ENCODE measurements around the gene LPIN1. TPM values are rescaled to one million over a fixed set of nuclear protein-coding genes. Genes with fewer than 3 reads are reported as not detected.
"Not testable (repeated sequence)": the region's sequence is repeated elsewhere in the genome, so short reads cannot be mapped to it uniquely, and the experiment has no call there.

Gene LPIN1
- total RNA-seq, 1 donor, result 50.6 TPM

DNA sequence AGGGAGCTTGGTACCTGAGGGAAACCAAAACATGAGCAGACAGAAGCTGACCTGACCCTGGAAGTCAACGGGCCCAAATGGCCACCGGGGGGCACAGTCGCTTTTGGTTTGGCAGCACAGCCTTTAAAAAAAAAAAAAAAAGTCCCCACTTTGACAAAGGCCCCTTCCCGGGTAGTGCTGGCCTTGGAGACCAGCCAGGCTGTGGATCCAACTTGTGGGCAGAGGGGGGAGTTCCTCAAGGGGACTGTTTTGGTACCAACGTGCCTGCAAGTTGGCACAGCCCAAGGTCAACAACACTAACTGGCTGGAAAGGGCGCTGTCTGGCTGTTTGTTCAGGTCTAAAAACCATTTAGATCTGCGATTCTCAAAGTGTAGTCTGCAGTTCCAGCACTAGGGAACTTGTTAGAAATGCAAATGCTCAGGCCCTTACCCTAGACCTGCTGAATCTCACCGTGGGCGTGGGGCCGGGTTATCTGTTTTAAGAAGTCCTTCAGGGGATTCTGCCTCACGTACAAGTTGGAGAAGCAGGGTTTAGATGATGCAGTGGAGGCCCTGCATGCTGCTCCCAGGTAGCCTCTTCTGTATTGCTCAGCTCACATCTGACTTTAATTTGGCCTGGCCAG, 83.0 kb downstream of the LPIN1 start:
- peak in 2 of 3 donors; percentile 70 to 76 for DNase-seq (ENCODE audit: low read depth in 2 of 3, low spot score in 2 of 3)

DNA sequence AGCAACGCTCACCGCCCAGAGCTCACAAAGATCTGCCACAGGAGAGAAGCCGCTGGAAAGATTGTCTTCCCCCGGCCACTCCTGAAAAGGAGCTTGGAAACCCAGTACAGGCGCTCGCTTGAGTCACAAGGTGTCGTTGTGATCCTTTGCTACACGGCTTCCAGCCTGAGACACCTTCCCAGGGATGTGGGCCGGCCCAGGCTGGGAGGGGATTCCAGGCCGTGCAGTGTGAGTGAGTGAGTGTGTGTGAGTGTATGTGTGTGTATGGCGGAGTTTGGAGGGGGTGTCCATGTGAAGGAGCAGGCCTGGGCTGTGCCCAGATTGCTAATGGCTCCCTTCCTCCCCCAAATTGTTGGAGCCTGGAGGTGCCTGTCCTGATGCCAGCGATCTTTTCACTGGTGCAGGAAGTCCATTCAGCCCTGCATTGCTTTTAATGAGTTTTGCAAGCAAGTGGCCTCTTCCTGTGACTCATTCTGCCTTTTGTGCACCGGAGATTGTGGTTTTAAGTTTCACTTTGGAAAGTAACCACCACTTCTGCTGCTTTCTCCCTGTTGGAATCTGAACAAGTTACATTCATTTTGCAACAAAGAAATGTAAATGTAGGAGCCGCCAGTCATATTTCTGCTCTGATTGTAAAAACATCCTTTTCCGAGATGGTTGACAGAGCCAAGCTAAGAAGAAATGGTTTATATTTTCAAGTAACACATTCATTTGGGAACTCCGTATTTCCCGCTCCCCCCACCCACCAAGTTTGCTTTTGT, 83.7 kb downstream of the LPIN1 start:
- DNase-seq (ENCODE audit: low read depth in 2 of 3, low spot score in 2 of 3), result peak in 2 of 3 donors; percentile 88 to 94

DNA sequence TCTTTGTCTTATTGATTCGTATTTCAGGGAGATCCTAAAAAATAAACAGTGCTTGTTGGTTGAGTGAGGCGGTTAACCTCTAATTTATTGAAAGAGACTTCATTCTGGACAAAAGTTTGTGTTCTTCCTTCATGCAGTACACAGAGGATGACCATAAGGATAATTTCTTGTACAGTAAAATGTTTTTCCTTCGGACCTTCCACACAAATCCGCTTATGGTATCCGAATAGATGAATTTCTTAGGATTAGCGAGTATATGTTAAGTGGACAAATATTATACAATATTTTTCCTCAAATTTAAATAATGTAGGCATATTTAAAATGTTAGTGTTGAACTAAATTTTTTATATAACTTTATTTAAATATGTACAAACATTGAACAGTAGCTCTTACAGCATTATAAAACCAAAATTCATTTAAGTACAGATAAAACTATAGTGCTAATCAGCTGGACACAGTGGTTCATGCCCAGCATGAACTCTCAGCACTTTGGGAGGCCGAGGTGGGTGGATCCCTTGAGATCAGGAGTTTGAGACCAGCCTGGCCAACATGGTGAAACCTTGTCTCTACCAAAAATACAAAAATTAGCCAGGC, 84.4 kb downstream of the LPIN1 start:
- DNase-seq (ENCODE audit: low read depth in 2 of 3, low spot score in 2 of 3), result no peak

DNA sequence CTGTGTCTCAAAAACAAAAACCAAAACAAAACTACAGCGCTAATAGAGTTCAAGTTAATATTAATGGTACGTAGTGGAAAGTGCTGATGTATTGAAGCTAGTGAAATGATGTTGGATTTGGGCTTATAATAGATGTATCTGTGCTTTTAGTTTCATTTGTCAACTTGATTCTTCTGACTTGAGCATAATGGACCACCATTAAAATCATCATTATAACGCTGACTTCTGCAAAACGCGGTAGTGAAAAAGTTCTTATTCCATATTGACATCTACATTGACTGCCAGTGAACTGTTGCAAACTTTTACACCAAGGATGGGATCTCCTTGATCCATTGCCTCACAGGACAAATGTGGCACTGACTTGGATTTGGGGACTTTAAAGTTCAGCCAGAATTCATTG, 85.0 kb downstream of the LPIN1 start:
- DNase-seq (ENCODE audit: low read depth in 2 of 3, low spot score in 2 of 3), result no peak

DNA sequence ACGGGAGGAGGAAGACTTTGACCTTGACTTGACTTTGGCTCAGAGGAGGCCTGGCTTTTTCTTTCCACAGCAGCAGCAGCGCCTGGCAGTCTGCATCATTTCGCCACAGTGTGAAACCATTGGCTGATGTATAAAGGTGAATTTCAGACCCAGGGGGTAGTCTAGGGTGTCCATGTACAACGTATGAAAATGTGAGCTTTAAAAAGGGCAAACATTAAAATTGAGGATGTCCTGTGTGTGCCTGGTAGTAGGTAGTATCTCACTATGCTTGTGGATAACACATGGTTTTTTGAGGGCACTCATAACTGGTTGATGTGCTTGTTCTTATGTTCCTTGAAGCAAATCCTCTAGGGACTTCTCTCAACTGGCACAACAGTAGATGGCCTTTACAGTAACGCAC, 86.1 kb downstream of the LPIN1 start:
- no peak for DNase-seq (ENCODE audit: low read depth in 2 of 3, low spot score in 2 of 3)

DNA sequence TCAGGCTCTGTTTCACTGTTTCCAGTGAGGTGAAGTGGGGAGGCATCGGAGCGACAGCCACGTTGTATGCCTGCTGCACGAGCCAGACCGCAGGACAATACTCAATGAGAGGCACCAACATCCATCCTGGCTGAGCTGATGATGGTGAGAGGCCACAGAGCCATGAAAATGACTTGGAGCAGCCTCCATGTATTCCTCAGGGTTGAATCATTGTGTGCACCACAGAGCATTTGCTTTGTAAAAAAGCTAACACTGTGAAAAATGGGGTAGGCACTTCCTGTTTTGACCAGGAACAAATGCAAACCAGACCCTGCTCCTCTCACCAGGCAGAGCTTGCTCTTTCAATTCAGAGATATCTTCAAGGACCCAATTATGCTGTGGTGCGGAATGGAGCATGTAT, 87.2 kb downstream of the LPIN1 start:
- DNase-seq (ENCODE audit: low read depth in 2 of 3, low spot score in 2 of 3), result no peak

DNA sequence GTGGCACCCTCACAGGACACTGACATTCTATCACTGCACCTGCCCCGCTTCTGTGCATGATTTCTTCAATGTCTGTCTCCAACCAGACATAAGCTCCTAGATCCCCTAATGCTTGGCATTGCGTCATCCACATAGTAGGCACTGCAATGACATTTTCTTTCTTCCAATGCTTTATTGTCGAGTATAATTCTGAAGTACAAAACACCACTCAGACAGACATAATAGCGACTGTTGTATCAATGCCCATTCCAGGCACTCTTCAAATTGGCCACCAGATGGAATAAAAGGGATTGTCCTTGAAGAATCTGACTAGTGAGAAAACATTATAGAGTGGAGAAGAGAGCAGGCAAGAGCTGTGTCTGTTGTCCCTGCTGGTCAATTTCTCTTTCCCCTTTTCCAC, 89.0 kb downstream of the LPIN1 start:
- DNase-seq (ENCODE audit: low read depth in 2 of 3, low spot score in 2 of 3), result no peak

DNA sequence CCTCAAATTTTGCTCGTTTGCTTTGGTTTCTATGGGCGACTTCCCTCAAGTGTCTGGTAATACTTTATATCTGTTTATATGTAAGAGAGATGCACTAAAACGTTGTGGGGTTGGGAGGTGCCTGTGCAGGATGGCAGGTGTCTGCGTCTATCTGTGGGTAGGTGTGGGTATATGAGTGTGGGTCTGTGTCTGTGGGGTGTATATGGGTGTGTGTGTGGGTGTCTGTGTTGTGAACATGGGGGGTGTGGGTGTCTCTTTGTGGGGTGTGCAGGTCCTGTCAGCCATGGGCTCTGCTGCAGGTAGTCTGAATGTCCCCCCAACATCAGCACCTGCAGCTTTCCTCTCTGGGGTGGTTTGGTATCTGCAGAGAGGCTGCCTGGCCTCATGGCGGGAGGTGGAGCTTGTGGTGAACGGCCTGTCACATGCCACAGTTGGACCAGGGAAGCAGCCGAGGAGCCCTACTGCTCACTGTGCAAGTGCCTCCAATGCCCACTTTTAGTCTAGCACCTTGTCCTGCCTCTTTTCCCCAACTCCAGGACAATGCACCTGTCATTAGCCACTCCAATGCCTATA, 90.3 kb downstream of the LPIN1 start:
- DNase-seq (ENCODE audit: low read depth in 2 of 3, low spot score in 2 of 3), result no peak

DNA sequence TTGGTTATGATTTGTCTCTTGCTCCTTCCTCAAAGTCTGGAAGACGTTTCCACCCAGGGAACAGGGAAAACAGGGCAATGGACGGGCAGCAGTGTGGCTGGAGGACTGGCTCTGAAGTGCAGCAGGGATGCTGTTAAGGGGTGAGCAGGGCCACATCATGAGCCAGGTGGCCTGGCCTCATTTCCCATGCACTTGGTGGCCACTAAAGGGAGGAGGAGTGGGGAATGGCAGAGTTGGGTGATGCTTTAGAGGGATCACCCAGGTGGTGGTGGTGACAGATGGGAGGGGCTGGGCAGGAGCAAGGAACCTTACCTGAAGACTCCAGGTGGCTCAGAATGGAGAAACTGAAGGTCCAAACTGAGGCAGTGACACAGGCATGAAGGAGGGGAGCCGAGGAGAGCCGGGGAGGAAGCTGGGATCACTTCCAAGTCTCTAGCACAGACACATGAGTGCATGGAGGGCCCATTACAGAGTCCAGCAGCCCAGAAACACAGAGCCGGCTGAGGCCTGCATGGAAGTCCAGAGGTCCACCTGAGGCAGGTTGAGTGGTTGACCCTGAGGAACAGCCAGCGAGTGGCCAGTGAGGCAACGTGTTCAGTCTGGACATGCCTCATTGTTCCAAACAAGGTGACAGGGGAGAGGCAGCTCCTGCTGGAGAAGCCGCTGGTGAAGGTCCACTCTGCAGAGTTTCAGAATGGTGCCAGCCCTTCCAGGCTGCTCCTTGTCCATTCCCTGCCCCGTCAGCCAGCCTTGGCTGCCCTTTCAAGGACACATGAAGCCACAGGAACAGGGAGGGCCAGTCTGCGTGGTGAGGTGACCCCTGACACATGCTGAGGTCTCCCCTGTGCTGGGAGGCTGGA, 91.7 kb downstream of the LPIN1 start:
- no peak for DNase-seq (ENCODE audit: low read depth in 2 of 3, low spot score in 2 of 3)

DNA sequence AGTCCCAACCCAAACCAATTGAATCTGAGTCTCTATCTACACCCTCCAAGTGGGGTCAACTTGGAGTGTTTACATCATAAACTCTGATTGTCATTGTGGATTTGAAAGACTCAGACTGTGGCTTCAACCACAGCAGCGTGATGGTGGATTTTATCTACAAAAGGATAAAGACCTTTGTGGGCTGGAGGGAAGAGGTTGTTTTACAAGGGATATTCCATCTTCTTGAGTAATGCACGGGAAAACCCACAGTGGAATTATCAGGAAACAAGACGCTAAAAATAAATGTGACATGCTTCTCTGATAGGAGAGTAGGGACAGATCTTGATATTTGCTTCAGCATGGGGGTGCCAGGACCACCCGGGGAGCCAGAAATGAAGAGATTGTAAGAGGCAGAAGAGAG, 93.5 kb downstream of the LPIN1 start:
- no peak for DNase-seq (ENCODE audit: low read depth in 2 of 3, low spot score in 2 of 3)

DNA sequence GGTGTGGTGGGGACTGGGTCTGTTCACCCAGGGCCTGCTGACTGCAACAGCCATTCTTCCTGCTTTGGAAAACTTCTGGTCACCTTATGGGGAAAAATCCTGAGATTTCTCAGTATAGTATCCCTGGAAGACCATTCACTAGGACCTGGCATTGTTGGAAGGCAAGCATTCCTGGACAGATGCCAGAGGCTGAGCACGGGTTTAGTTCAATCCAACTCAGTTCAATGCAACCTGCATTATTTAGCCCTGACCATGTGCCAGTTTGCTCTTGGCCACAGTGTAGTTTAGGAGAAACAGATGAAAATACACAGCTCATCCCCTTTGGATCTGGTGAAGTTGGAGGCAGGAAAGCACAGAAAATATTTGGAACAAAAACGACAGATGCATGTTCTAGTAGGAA, 95.9 kb downstream of the LPIN1 start:
- no peak for DNase-seq (ENCODE audit: low read depth in 2 of 3, low spot score in 2 of 3)

DNA sequence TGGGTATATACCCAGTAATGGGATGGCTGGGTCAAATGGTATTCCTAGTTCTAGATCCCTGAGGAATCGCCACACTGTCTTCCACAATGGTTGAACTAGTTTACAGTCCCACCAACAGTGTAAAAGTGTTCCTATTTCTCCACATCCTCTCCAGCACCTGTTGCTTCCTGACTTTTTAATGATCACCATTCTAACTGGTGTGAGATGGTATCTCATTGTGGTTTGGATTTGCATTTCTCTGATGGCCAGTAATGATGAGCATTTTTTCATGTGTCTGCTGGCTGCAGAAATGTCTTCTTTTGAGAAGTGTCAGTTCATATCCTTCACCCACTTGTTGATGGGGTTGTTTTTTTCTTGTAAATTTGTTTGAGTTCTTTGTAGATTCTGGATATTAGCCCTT, 98.4 kb downstream of the LPIN1 start:
- not testable (repeated sequence) for DNase-seq (ENCODE audit: low read depth in 2 of 3, low spot score in 2 of 3)

DNA sequence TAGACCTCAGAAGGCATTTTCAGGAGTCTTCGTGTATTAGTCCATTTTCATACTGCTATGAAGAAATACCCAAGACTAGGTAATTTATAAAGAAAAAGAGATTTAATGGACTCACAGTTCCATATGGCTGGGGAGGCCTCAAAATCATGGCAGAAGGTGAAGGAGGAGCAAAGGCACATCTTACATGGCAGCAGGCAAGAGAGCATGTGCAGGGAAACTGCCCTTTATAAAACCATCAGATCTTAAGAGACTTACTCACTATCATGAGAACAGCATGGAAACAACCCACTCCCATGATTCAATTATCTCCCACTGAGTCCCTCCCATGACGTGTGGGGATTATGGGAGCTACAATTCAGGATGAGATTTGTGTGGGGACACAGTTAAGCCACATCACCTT, 101.5 kb downstream of the LPIN1 start:
- not testable (repeated sequence) for DNase-seq (ENCODE audit: low read depth in 2 of 3, low spot score in 2 of 3)

DNA sequence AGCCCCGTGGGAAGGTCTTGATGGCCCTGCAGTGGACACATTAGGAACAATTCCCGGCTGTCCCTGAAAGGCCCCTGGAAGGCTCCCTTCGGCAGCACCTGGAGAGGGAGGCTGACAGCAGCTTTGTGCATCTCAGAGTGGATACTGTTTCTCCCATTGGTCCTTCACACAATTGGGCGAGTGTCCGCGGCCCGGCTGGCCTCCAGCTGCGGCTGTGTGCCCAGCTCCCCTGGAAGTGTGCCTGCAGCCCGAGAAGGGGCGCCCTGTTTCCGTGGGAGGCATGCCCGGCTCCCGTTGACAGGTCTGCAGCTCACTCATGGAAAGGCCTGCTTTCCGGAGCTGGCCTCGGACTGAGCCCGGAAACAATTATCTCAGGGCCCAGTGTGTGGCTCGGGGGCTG, 103.7 kb downstream of the LPIN1 start:
- no peak for DNase-seq (ENCODE audit: low read depth in 2 of 3, low spot score in 2 of 3)

DNA sequence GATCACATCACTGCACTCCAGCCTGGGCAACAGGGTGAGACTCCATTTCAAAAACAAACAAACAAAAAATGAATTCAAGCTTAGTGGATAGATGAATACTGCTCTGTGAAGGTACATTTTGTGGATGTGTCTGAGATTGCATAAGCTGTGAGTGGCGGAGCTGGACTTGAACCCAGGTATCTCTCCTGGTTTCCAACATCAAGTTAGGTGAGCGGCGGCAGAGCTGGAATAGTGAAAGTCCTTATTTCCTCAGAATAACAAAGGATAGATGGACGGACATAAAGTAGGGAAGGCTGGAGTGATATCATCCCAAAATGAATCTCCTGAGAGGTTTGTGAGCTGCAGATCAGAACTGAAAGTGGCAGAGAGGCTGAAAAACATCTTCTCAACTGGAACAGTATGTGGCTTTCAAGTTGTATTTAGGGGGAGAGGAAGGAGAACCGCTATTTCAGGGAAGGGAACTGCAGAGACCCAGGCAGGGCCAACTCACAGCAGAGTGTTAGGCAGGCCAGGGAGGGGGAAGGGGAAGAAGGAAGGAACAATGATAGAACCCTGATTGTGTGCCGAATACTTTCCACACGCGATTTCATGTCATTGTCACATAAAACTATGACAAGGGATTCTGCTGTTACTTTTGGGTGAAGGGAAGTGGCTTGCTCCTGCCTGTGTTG, 106.2 kb downstream of the LPIN1 start:
- no peak for DNase-seq (ENCODE audit: low read depth in 2 of 3, low spot score in 2 of 3)

DNA sequence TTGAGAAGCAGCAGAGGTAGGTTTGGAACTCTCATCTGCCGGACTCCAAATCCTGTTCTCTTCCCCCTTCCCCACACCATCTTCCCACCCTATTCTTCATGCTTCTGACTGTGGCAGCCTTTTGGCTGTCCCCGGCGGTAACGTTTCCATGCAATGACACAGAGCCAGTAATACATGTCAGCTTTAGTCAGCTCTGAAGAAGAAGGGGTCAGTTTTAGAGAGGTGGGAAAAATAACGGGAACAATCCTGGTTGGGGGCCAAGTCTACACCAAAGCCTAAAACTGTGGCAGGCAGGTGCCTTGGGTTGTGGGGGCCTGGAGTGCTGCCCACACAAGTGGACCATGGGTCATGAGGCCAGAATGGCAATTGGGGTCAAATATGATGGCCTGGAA, 106.8 kb downstream of the LPIN1 start:
- DNase-seq (ENCODE audit: low read depth in 2 of 3, low spot score in 2 of 3), result no peak

DNA sequence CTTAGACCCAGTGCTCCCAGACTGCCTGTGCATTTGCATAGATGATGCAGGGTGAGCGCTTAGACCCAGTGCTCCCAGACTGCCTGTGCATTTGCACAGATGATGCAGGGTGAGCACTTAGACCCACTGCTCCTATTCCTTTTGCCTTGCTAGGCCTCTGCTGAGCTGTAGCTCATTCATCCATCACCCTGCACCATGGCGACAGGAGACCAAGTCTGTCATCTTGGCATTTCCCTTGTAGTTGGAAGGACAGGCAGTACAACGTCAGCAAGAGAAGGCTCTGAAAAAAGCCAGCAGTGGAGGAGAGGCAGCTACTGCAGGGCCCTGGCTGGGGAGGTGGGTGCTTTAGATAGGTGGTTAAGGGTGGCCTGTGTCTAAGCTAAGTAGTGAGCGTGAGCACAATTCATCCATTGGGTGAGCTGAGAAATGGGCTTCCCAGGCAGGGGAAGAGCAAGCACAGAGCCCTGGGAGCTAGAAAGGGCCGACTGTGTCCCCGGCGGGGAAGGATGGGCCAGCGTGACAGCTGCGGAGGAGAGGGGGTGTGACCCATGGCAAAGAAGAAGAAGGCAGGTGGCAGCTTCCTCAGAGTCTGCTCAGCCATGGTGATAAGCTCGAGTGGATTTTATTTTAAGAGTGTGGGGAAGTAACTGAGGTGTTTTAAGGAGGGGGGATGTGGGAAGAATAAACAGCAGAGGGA, 108.8 kb downstream of the LPIN1 start:
- no peak for DNase-seq (ENCODE audit: low read depth in 2 of 3, low spot score in 2 of 3)

DNA sequence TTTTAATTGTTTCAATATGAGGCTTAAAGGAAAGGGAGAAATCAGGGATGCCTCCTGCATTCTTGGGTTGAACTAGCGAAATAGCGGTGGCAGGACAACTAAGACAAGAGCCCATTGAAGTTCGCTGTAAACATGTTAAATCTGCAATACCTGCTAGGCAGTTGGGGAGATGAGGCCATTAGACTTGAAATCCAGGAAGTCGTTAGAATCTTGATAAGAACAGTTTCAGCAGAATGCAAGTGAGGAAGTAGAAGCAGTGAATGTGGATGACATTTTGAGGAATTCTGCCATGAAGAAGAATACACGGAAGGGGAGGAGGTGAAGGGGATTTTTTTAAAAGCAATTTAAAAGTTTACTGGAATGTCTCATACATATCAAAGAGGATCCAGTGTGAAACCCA, 109.7 kb downstream of the LPIN1 start:
- no peak for DNase-seq (ENCODE audit: low read depth in 2 of 3, low spot score in 2 of 3)

DNA sequence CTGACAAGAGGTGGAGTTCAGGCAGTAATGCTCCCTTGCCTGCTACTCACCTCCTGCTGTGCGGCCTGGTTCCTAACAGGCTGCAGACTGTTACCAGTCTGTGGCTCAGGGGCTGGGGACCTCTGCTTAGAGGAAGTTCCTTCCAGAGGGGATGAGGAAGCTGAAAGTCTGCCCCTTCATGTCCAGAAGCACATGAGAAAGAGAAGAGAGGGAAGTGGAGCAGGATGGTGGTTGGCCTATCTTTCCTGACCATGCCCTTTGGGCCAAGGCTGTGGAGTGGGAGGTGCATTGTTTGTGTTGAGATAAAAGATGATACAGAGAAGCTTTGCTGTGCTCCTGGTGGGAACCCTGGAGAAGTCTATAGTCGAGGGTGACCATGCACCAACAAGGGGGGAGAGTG, 112.5 kb downstream of the LPIN1 start:
- no peak for DNase-seq (ENCODE audit: low read depth in 2 of 3, low spot score in 2 of 3)

DNA sequence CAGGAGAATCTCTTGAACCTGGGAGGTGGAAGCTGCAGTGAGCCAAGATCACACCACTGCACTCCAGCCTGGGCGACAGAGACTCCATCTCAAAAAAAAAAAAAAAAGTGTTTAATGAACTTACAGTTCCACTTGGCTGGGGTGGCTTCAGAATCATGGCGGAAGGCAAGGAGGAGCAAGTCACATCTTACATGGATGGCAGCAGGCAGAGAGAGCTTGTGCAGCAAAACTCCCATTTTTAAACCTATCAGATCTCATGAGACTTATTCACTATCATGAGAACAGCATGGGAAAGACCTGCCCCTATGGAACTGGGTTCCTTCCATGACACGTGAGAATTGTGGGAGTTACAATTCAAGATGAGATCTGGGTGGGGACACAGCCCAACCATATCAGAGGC, 113.5 kb downstream of the LPIN1 start:
- DNase-seq (ENCODE audit: low read depth in 2 of 3, low spot score in 2 of 3), result not testable (repeated sequence)
